NK-92 (cell line): ENCODE results near the gene CELA3B.
"Not testable (repeated sequence)": the region's sequence is repeated elsewhere in the genome, so short reads cannot be mapped to it uniquely, and the experiment has no call there.

Experiments used
- DNase-seq: peaks from one replicate; lab custom pipeline; 2025; ENCODE audit not compliant: unreplicated experiment; lab: John Stamatoyannopoulos, UW

CELA3B gene

DNA sequence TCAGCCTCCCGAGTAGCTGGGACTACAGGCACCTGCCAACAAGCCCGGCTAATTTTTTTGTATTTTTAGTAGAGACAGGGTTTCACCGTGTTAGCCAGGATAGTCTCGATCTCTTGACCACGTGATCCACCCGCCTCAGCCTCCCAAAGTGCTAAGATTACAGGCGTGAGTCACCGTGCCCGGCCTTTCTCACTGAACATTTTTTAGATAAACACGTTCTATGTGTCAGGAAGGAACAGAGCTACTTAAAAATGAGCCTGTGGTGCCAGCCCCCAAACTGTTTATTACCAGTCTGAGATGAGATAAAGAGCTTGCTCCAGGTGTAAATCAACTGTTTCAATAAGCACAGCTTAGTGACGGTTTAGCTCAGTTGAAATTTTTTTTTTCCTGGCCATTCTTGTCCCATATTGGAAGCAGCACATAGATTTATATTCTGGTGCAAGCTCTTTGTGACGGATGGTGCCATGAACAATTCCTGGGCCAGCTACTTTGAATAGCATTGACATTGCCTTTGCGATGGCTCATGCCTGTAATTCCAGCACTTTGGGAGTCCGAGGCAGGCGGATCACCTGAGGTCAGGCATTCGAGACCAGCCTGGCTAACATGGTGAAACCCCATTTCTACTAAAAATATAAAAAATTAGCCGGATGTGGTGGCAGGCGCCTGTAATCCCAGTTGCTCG, 33.7 kb upstream of the CELA3B start:
- not testable (repeated sequence) for DNase-seq

DNA sequence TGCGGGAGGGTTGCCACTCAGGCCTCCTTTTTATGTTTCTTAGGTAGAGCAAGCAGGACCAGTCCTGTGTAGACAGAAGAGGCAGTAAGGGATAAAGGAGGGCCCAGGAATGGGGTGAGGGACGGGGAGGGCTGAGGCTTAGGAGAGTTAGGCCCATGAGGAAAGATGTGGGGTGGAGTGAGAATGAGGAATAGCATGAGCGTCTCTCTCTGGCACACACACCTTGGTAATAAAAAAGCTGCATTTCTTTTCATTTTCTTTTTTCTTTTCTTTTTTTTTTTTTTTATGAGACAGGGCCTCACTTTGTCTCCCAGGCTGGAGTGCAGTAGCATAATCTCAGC, 32.1 kb upstream of the CELA3B start:
- DNase-seq = no peak

DNA sequence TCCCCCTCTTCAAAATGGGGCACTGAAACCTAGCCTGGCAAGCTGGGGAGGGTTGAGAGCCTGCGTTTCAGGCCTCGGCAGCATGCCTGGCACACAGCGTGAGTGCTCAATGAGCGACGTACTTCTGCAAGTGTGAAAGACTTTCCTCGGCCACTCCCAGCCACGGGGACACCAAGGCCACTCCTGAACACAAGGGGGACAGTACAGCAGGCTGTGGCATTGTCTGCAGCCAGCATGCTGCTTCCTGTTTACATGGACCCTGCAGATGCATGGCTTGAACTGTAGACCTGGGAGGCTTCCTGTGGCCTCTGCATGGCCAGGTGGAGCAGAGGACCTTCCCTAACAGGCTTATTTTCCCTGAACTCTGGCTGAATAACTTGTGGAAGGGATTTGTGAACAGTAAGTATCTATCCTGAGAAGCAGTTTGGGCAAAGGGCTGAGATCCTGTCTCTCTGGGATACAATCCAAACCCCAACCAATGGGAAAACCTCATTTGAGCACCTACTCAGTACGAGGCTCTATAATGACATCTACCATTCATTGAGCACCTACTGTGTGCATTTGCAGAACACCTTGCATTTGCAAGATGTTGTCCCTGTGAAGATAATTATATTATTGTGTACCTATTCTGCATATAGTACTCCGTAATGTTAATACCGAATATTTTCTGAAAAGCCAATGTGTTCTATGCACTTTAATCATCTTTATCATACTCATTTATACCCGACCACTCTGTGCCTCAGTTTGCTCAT, 29.8 kb upstream of the CELA3B start:
- no peak for DNase-seq

DNA sequence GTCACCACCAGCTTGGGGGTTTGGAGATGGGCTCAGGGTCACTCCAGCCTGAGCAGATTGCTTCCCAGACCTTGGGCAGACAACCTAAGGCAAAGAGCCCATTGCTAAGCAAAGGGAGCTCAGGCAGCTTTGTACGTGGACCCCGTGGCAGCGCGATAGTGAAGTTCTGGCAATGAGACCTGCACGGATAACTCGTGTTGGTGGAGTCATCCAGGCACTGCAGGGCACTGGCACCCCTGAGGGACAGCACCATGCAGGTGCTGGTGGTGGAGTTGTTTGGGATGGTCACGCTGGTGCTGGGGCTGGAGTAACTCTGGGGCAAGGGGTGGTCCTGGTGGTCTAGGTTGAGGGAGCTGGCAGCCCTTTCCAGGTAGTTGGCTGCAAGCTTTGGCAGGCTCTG, 26.1 kb upstream of the CELA3B start:
- no peak for DNase-seq

DNA sequence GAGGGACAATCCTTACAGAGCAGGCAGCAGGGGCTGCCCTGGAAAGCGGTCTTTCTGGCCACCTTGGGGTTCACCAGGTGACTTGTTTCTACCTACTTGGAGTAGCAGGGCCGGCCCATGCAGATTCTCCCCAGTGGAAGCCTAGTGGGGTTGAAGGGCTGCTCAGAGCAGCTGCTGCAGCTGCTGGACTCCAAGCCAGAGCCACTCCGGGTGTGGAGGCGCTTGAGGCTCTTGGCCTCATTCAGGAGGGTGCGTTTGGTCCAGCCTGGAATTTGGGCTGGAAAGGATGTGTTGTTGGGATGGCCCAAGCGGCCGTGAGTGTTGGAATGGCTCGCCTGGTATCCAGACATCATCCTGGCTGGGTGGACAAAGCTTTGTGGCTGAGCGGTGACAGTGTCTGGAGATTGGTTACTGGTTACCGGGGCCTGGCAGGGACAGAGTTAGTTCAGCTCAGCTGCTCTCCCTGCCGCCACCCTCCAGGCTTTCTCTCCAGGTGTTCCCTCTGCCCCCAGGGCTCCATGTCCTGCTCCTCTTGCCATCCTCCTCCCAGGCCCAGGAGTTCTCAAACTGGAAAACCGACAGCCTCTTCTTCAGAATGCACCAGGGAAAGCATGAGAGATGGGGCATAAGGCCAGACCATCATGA, 25.5 kb upstream of the CELA3B start:
- no peak for DNase-seq

DNA sequence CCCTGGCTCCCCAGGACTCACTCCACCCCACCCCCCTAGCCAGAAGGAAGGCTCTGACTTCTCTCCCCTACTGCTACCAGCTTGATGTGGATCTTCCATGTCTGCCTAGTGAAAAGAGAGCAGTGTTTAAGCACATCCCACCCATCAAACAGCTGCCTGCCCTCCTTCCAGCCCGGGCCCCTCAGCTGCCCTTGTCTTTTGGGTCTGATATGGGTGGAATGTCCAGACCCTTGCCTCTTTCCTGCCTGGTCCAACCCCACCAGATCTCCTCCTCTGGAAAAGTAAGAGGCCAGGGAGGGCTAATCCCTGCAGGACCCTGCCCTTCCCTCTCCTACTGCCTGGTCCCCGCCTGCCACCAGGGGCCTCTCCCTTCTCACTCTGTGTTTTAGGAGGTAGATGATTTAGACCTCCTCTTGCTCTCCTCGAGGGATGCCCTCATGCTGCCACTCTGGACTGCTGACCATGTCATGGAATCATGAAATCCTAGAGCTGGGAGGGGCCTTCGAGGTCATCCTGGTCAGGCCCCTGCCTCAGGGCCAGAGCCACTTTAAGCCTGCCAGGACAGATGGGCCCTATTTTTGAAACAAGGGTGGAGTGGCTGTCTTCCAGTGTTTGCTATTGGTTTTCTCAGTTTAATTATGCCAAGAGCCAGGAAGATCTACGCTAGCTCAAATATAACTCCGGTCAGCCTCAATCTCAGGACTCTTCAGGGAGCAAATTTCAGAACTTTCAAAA, 23.9 kb upstream of the CELA3B start:
- DNase-seq = no peak

DNA sequence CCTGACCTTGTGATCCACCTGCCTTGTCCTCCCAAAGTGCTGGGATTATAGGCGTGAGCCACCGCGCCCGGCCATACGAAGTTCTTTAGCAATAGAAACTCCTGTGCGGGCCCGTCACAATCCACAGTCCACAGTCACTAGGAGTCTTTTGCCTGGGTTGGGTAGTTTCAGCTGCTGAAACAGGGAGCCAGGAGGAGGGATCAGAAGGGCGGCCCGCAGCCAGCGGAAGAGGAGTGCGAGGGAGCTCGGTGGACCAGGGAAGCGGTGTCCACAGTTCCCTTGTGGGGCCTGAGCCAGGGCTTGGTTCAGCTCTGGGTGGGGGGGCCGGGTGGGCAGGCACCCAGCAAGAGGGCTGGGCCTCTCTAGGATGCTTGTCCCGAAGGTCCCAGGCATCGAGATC, 21.8 kb upstream of the CELA3B start:
- DNase-seq = no peak

DNA sequence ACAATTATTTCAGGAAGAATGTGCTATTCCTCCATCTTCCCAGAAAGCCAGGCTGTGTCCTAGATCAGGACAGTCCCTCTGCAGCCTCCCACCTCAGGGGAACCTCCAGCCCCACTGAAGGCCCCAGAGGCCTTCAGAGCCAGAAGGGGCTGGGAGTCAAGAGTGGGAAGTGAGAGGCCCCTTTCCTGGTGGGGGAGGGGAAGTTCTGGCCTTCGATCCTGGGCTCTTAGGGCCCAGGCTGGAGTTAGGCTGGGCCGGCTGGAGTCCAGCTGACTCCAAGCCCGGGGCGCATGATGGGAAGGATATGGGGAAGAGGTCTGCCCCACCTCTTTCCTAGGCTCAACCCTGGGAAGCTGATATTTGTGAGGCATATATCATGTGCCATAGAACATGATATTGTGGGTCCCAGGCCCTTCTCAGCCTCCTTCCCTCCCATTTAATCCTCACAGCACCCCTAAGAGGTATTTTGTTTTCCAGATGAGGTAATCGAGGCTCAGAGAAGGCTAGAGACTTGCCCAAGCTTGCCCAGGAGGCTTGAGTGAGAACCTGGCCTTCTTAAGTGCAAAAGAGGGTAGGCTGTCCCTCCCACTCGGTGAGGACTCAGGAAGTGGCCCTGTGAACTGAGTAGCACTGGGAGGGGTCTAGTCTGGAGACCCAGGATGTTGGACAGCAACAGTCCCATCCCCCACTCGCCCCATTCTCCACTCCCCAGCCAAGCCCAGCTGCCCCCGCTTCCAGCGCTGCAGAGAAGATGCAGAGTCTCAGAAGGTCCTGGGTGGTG, 21.1 kb upstream of the CELA3B start:
- DNase-seq = no peak

DNA sequence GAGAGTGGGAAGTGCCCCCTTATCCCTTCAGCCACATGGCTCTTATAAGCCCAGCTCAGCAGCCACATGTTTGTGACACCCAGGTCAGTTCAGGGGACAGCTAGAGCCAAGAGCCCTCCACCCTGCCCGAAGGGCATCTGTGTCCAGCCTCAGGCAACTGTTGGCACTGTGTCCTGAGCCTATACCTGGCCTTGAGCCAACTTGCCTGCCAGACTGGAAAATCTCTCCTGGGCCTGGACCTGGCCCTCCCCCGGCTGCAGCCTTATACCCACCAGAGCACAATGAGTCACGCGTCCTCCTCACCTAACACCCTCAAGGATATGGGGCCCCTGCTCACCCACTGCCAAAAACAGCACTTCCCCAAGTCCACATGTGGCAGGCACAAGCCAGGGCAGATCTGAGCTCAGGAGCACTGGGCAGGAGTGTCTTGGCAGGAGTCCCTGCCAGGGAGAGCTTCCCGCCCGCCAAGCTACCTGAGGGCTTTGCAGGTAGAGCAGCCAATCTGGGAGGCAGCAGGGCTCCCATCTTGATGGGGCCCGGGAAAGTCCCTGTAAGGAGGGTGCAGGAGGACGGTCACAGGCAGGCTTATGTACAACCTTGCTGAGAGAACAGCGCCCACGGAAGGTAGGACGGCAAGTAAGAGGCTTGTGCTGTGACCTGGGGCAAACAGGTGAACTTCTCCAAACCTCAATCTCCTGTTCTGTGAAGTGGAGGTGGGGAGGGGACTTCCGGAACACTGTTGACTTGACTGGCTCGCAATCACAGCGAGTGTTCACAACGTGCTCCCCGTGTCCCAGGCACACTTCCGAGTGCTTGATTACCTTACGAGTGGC, 19.9 kb upstream of the CELA3B start:
- no peak for DNase-seq

DNA sequence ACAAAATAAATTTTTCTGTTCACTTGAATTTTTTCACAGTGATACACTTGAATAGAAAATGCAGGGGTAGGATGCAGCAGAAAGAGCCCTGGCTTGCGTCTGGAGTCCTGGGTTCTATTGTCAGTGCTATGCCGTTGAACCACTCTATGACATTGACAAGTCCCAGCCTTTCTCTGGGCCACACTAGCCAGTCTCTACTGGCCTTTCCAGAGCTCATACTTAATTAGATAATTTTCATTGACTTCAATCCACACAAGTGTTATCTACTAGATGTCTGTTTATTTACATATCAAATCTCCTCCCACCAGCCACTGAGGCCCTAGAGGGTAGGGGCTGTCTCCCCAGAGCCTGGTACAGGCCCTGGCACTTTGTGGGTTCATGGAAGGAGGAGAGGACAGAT, 15.5 kb upstream of the CELA3B start:
- no peak for DNase-seq

DNA sequence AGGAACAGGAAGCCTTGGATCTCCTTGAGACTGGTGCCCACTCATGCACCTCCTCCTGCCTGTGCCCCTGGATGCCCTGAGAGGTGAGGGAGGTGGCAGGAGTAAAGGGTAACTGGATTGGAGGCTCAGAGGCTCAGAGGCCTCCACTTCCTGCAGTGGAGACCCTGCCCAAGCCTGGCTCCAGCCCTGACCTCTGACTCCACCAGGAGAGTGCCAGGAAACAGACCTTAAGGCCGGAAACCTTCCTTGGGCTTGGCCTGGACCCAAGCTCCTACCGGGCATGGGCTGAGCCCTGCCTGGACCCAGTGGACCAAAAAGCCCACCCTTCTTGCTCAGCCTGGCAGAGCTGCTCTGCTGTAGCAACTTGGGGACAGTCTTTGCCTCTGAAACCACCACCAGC, 15.0 kb upstream of the CELA3B start:
- DNase-seq = no peak

DNA sequence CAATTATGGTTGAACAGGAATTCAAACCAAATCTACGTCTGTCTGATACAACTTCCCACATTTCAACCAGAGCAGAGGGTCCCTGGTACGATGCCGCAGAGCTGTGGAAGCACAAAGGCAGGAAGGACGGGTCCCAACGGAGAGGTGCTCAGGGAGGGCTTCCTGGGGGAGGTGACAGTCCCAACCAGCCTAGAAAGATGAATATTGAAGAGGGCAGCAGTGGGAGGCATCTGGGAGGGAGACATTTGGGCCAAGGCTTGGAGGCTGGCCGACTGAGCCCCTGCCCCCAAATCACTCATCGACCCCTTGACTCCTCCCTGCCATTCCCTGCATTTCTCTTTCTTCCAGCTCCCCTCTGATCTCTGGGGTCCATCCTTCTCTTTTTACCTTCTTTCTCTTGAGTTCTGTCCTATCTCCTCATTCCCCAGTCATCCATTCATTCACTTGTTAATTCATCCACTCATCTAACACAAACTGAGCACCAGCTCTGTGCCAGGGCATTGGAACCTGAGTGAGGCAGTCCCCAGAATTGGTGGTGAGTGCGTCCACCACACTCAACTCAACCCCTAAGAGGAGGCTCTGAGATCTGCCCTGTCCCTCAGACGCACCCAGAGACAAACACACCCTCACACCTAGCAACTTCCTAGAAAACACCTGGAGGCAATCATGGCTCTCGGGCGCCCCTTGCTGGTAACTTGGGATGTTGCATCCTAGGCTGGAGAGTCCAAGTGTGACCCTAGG, 13.2 kb upstream of the CELA3B start:
- no peak for DNase-seq

DNA sequence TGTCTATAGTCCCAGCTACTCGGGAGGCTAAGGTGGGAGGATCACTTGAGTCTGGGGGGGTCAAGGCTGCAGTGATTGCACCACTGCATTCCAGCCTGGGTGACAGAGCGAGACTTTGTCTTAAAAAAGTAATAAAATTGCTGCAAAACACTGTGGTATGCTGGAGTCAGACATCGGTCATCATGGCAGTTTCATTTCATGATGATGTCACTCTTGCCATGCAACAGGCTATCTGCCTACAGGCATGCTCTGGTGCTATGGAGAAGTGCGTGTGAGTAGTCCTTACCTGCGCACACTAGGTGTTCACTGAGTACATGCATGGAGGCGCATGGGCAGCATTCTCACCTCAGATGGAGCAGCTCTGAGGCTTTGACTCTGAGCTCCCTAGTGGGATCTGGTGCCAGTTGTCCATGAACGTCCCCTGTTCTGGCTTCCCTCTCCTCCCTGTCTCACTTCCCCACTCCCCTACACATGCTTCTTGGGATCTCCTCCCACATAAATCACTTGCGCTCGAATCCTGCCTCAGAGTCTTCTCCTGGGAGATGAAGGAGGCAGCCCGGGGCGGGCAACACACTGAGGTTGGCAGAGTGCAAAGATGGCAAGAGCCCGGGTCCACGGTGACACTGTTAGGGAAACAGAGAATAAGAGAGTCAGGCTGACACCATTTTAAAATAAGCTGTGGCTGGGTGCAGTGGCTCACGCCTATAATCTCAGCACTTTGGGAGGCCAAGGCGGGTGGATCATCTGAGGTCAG, 10.4 kb upstream of the CELA3B start:
- no peak for DNase-seq

DNA sequence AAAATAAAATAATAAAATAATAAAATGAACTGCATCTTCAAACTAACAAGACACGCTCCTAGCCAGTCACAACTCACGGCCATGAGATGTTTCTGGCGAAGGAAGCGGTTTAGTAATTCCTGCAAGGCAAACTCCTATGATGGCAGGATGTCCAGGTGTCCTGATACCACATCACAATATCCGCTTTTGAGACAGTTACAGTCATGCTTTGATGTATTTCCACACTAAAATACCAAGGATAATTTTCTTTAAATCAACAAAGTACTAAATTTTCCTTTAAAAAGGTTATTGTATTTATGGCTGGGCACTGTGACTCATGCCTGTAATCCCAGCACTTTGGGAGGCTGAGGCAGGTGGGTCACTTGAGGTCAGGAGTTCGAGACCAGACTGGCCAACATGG, 9.6 kb upstream of the CELA3B start:
- not testable (repeated sequence) for DNase-seq

DNA sequence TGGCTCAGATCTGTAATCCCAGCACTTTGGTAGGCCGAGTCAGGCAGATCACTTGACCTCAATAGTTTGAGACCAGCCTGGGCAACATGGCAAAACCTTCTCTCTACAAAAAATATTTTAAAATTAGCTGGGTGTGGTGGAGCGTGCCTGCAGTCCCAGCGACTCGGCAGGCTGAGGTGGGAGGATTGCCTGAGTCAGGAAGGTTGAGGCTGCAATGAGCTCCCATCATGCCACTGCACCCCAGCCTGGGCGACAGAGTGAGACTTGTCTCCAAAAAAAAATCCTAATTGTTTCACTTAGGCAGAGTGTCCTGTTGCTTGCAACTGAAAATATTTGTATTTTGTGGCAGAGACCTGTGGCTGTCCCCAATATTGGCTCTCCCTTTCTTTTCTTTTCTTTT, 7.8 kb upstream of the CELA3B start:
- not testable (repeated sequence) for DNase-seq

DNA sequence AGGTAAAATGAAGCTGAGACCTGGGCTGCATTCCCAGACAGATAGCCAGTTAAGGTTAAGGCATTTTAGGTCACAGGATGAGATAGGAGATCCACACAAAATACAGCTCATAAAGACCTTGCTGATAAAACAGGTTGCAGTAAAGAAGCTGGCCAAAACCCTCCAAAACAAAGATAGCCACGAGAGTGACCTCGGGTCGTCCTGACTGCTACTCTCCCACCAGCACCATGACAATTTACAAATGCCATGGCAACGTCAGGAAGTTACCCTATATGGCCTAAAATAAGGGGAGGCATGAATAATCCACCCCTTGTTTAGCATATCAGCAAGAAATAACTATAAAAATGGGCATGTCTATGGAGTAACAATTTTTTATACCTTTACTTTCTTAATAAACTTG, 6.3 kb upstream of the CELA3B start:
- DNase-seq = not testable (repeated sequence)

DNA sequence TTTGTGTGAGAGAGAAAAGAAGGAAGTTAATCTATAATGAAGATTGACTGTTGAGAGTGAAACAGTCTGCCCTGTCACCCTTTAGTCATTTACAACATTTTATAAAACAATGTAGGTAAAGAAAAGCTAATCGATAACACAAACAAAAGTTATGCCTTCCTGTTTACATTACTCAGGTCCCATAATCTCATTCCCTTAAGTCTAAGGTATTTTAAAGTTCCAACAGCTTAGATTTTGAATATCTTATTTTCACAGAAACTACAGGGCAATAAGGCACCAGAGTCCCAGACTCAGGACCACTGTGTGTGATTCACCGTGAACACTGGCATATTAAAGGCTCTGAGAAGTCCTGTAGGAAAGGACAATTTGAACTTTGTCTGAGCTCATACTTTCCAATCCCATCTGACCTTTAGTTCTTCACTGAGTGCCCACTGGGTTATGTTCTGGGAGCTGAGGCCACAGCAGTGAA, 3.8 kb upstream of the CELA3B start:
- not testable (repeated sequence) for DNase-seq

DNA sequence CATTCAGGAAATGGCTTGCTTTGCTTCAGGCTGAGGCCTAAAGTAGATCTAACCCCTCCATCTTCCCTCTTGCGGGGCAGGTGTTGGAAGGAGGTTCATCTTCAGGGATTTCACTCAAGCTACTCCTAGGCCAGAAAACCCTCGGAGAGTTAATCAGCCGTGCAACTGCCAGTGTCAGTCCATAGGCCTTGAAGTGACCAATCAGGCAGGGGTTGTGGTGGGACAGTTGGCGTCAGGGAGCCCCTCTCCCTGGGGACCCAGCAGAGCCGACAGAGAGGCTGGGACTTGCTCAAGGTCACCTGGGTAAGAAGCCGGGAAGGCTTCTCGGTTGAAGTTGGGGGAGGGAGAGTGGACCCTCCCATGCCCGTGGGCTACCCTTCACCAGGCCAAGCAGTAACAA, 2.9 kb upstream of the CELA3B start:
- DNase-seq = not testable (repeated sequence)

DNA sequence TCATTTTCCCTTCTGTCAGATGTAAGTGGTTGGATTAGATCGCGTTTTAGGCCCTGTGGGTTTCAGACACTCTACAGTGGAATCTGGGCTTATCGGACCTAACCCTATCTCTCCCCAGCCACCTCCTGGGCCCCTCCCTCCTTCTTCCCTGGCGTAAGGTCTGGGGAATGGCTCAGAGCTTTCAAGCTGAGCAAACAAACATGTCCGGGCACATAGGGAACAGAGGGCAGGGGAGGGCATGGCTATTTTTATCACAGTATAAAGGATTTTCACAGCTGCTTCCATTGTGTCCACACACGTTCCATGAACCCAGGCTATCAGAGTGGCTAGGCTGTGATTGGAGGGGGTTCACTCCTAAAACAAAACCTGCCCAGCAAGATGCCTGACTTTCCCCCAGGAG, 2.1 kb upstream of the CELA3B start:
- DNase-seq = not testable (repeated sequence)
